HG02938 (cell line): ENCODE measurements around the gene KLHL35.
A peak's percentile ranks its signal among the peaks of the same experiment; 100 is the strongest.
"Not testable (repeated sequence)": the region's sequence is repeated elsewhere in the genome, so short reads cannot be mapped to it uniquely, and the experiment has no call there.

ENCODE experiments used
- ATAC-seq: cut with Tn5 transposase; IDR thresholded peaks from one replicate; pipeline ENCODE4 v1.9.1; 2021; ENCODE audit warnings: mild to moderate bottlenecking, moderate library complexity; ENCODE audit not compliant: unreplicated experiment

The KLHL35 gene

GRCh38 chr11:75426720-75427086 lies 6.3 kb downstream of the KLHL35 start:
- ATAC-seq = no peak

DNA sequence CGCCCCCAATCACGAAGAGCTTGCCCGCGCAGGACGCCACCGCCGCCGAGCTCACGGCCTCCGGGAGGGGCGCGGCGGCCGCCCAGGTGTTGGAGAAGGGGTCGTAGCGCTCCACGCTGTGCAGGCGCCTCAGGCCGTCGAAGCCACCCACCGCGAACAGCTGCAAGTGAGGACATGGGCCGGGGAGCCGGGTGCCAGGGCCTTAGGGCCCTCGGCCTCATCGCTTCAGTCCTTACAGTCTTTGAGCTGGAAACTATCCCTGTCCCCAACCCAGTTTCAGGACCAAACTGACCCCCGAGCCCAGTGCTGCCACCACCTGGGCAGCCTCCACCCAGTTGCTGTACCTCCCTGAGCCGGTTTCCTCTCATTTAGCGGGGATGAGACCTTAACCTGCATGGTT lies 7.6 kb downstream of the KLHL35 start:
- ATAC-seq = no peak

DNA sequence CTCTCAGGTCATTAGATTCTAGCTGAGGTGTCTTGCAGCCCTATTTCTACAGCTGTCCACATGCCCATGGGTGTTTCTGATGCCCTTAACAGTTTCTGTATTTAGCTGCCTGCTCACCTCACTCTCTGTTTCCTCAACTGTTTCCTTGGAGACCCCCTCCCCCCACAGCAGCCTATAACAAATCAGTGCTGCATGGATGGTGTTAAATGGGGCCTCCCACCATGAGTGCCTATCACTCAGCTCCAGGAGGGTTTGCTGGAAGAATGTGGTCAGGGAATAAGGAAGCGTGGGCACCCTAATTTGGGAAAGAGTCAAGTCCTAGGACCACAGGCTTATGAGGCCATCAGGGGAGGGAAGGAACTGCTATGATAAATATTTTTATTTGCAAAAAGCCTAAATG lies 8.6 kb downstream of the KLHL35 start:
- no peak for ATAC-seq

DNA sequence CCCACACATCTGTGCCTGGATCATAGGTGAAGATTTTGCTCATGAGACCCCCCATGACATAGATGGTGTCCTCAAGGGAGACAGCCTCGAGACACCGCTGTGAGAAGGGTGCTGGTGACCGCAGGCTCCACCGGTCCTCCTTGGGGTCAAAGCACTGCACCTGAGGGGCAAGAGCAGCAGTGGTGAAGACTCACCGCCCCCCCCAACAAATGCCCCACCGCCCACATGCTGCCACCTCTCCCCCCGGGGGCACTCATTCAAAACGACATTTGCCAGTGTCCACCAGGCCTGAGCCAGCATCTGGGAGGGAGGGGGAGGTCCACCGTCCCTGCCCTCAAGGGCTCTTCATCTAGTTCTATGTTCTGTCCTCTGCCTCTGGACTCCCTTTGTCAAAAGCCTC lies 9.3 kb downstream of the KLHL35 start:
- ATAC-seq = no peak

GRCh38 chr11:75422248-75423231 lies 10.5 kb downstream of the KLHL35 start:
- ATAC-seq = no peak

GRCh38 chr11:75421902-75422247 lies 11.1 kb downstream of the KLHL35 start:
- no peak for ATAC-seq

DNA sequence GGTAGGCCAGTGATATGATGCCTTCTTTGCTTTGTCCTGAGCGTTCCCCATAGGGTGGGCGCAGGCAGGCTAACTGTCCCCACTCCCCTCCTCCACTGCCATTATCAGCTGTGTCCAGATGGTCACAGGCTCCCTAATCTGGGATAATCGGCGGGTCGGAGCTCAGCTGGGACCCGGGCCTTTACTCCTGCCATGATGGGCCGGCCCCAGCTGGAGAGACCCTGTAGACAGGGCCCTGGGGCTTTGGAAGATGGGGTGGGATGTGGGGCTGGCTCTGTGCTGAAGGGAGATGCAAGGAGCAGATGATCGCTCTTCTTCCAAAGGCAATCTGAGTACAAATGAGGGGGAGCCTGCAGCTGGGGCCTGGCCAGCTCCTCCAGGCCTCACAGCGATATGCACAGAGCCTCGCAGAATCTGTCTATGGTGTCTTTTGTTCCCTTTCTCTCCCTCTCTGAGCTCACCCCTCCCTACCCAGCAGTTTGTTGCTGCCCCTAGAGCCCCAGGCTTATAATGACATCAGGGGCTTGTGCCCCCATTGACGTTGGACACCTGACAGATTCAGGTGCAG lies 11.9 kb downstream of the KLHL35 start:
- ATAC-seq = no peak

DNA sequence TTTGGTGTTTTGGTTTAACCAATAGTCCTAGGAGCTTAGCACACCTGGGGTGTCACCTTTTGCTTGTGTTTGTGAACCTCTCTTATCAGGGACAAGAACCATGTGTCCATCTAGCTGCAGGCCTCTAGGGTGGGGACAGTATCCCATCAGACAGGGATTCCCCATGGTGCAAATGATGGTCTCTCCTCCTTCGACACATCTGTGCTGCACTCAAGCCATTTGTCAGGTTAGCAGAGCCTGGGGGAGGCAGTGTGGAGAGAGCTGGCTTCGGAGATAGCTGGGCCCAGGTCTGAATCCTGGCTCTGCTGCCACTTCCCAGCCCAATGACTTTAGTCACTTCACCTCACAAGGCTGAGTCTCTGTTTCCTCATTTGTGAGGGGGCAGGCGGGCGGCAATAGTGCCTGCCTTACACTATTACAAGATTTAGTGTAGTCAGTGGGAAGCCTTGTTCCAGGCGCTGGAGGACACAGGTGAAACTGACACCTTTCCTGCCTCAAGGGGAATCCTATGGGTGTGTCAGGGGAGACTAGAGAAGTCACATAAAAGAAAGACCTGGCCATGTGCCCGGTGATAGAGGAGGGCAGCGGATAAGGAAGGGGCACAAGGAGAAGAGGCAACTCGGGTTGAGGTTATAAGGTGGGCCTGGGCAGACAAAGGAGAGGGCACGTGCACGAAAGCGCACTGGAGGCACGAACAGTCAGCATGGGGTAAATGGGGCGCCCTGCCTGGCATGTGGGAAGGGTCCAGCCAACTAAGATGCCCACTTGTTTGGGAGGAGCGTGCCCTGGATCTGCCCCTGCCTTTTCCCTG lies 12.6 kb downstream of the KLHL35 start:
- no peak for ATAC-seq

GRCh38 chr11:75413864-75414263 lies 19.1 kb downstream of the KLHL35 start:
- no peak for ATAC-seq

DNA sequence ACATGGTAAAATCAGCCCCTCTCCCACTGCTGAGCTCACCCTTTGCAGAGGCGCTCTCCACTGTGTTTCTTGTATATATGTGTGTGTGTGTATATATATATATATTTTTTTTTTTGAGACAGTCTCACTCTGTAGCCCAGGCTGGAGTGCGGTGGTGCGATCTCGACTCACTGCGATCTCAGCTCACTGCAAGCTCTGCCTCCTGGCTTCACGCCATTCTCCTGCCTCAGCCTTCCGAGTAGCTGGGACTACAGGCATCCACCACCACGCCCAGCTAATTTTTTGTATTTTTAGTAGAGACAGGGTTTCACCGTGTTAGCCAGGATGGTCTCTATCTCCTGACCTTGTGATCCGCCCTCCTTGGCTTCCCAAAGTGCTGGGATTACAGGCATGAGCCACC lies 19.9 kb downstream of the KLHL35 start:
- not testable (repeated sequence) for ATAC-seq

DNA sequence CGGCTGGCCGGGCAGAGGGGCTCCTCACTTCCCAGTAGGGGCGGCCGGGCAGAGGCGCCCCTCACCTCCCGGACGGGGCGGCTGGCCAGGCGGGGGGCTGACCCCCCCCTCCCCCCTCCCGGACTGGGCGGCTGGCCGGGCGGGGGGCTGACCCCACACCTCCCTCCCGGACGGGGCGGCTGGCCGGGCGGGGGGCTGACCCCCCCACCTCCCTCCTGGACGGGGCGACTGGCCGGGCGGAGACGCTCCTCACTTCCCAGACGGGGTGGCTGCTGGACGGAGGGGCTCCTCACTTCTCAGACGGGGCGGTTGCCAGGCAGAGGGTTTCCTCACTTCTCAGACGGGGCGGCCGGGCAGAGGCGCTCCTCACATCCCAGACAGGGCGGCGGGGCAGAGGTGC lies 23.0 kb downstream of the KLHL35 start:
- not testable (repeated sequence) for ATAC-seq

GRCh38 chr11:75408957-75409219 lies 24.1 kb downstream of the KLHL35 start:
- no peak for ATAC-seq

- no peak for ATAC-seq
Measured at GRCh38 chr11:75406338-75406777, 26.6 kb downstream of the KLHL35 start.

DNA sequence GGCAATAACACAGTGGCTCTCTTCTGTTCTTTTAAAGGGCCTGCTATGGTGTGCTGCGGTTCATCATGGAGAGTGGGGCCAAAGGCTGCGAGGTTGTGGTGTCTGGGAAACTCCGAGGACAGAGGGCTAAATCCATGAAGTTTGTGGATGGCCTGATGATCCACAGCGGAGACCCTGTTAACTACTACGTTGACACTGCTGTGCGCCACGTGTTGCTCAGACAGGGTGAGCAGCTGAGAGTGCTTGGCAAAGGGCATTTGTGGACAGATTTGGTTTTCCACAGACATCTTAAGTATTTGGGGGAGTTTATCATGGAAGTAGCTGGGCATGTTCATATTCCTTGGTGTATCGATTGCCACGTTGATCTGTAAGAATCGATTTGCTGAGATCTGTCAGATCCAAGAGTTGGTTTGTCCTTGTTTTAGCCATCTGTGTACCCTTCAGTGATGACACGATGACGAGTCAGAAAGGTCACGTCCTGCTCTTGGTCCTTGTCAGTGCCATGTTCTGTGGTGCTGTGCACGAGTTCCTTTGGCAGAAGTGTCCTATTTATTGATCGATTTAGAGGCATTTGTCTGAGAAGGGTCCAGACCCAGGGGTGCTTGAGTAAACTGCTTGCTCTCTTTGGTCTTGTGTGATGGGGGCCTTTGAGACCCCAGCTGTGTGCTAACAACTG lies 28.9 kb downstream of the KLHL35 start:
- no peak for ATAC-seq

DNA sequence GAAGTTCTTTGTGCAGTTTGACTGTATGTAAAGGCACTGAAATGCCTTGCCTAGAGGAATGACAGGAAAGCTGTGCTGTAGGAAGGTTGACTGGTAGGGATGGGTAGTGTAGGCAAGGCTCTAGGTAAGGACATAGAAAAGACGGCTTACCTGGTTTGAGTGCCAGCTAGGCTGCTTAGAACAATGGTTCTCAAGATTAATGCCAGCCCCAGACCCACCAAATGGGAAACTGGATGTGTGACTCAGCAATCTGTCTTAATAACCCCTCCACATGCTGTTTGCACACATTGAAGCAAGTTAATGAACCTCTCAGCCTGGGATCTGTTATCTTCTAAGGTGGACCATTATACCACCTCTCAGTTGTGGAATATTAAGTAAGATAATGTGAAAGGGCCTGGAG lies 30.0 kb downstream of the KLHL35 start:
- ATAC-seq = no peak

GRCh38 chr11:75402002-75402773 lies 30.8 kb downstream of the KLHL35 start:
- ATAC-seq = no peak

DNA sequence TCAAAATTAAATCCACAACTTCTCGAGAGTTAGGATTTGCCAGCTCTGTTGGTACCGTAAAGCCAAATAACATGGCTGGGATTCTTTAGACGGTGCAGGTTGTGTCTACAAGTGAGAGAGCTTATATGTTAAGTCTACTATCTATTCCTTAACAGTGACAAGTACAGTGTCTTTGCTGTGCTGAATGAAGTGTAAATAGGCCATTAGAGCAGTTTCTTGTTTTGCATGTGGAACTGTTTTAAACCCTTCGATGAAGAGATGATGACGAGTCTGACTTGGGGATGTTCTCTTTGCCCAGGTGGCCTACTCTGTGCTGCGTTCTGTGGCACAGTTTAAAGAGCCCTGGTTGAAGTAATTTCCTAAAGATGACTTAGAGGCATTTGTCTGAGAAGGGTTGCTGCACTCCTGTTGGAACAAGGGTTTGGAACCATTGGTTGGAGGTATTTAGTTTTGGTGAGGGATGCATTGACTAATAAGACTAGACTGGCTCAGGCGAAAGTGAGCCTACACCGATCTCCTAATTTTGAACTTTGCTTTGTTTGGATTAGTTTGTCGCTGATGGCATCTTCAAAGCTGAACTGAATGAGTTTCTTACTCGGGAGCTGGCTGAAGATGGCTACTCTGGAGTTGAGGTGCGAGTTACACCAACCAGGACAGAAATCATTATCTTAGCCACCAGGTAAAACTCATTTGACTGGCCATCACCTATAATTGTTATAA lies 32.7 kb downstream of the KLHL35 start:
- ATAC-seq = no peak

DNA sequence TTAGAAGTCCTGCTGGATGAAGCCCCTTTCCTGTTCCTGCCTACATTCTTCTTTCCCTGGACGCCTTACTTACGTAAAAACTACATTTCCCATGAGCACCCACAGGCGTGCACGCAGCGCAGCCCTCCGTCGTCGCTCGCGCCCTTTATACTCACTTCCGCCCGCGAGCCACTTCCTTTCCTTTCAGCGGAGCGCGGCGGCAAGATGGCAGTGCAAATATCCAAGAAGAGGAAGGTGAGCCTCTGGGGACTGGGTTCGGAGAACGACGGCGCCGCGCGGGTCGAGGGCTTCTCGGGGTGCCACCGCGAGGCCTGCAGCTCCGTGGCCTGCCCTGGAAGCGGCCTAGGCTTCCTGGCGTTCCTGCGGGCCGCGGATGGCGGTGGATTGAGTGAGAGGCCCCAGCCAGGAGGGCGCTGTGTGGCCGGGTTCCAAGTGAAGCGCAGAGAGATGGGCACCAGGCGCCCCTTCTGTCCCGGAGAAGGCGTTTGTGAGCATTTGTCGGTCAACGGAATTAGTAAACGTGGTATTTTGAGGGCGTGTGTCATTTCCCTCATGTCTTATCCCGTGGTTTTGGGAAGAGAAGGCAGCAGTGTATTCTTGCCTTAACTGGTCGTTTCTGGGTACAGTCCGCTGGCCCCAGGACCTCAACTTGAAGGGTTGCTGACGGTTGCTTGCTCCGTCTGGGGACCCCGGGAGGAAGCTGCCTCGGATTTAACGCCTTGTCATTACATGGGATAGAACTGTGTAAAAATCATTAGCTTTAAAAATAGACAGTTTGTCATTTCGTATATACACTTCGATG lies 33.5 kb downstream of the KLHL35 start, which contains the start of gene RPS3:
TSS of gene RPS3 (plus strand) at position 175 of the 802 bp plus-strand sequence. CDS start at position 205, 30 bp downstream.
- peak; percentile 86 for ATAC-seq

DNA sequence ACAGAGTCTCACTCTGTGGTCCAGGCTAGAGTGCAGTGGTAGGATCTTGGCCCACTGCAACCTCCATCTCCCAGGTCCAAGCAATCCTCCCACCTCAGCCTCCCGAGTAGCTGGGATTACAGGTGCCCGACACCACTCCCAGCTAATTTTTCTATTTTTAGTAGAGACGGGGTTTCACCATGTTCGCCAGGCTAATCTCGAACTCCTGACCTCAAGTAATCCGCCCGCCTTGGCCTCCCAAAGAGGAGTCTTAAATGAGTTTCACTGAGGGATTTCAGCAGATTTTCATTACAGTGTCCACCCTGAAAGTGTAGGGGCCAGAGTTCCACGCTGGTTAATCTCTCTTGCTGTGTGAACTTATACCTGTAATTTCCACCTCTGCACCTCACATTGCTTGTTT lies 34.1 kb downstream of the KLHL35 start:
- no peak for ATAC-seq
